Measurements from ENCODE around the gene PIK3R5.

DNA sequence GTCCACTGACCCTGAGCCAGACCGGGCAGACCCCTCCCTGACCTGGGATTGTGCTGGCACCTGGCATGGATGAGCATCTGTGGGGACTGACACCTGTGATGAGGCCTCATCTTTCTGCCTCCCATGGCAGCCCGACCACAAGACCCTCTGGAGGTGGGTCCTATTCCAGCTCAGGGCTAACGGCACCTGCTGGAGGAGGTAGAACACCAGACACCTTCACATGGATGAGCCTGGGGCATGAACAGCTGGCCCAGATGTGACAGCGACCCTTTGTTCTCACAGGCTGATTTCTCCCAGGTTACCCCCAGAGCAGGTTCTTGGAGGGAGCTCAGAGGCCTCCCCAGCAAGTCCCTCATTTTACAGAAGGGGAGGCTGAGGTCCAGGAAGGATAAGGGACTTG is 51.6 kb downstream of the PIK3R5 start:
- TF ChIP-seq, protein P1, sequence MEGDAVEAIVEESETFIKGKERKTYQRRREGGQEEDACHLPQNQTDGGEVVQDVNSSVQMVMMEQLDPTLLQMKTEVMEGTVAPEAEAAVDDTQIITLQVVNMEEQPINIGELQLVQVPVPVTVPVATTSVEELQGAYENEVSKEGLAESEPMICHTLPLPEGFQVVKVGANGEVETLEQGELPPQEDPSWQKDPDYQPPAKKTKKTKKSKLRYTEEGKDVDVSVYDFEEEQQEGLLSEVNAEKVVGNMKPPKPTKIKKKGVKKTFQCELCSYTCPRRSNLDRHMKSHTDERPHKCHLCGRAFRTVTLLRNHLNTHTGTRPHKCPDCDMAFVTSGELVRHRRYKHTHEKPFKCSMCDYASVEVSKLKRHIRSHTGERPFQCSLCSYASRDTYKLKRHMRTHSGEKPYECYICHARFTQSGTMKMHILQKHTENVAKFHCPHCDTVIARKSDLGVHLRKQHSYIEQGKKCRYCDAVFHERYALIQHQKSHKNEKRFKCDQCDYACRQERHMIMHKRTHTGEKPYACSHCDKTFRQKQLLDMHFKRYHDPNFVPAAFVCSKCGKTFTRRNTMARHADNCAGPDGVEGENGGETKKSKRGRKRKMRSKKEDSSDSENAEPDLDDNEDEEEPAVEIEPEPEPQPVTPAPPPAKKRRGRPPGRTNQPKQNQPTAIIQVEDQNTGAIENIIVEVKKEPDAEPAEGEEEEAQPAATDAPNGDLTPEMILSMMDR (optimal IDR thresholded peaks at IDR 0.05 in 1 of 3, IDR thresholded peaks at IDR 0.05 in 1 of 3, conservative IDR thresholded peaks at IDR 0.05 in 1 of 3; ENCODE audit: extremely low read depth in 1 of 3, insufficient read depth in 2 of 3, low read length in 3 of 3), result no peak
- TF ChIP-seq EZH2 (IDR thresholded peaks at IDR 0.05; ENCODE audit: low read length), result no peak
